Measurements from ENCODE around the gene FAM180B.

GRCh38 chr11:47538741-47539565 lies 47.5 kb upstream of the FAM180B start:
- TF ChIP-seq, protein P1, sequence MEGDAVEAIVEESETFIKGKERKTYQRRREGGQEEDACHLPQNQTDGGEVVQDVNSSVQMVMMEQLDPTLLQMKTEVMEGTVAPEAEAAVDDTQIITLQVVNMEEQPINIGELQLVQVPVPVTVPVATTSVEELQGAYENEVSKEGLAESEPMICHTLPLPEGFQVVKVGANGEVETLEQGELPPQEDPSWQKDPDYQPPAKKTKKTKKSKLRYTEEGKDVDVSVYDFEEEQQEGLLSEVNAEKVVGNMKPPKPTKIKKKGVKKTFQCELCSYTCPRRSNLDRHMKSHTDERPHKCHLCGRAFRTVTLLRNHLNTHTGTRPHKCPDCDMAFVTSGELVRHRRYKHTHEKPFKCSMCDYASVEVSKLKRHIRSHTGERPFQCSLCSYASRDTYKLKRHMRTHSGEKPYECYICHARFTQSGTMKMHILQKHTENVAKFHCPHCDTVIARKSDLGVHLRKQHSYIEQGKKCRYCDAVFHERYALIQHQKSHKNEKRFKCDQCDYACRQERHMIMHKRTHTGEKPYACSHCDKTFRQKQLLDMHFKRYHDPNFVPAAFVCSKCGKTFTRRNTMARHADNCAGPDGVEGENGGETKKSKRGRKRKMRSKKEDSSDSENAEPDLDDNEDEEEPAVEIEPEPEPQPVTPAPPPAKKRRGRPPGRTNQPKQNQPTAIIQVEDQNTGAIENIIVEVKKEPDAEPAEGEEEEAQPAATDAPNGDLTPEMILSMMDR (IDR thresholded peaks at IDR 0.05) = no peak
- TF ChIP-seq POLR2A (IDR thresholded peaks at IDR 0.05) = no peak

Data from adrenal gland (tissue), 5 donors.